ENCODE measurements around the gene DNAJC8.

The DNAJC8 gene

GRCh38 chr1:28232558-28233263 is at the start of gene DNAJC8:
Gene DNAJC8 (minus strand): TSS chr1:28233029. CDS start chr1:28232998, 31 bp downstream.
- DNase-seq: peak; percentile 94 to 95

- DNase-seq: no peak
Measured at GRCh38 chr1:28281608-28282425, 49.0 kb upstream of the DNAJC8 start.

- DNase-seq: no peak
Measured at GRCh38 chr1:28280977-28281381, 48.1 kb upstream of the DNAJC8 start.

- DNase-seq: no peak
Measured at GRCh38 chr1:28280501-28280900, 47.7 kb upstream of the DNAJC8 start.

- no peak for DNase-seq
Measured at GRCh38 chr1:28279721-28280120, 46.9 kb upstream of the DNAJC8 start.

- no peak for DNase-seq
Measured at GRCh38 chr1:28278763-28279162, 45.9 kb upstream of the DNAJC8 start.

GRCh38 chr1:28273216-28273860 is 40.5 kb upstream of the DNAJC8 start:
- DNase-seq: no peak

- no peak for DNase-seq
Measured at GRCh38 chr1:28272215-28272852, 39.5 kb upstream of the DNAJC8 start.

- no peak for DNase-seq
Measured at GRCh38 chr1:28269529-28269928, 36.7 kb upstream of the DNAJC8 start.

- no peak for DNase-seq
Measured at GRCh38 chr1:28267633-28268032, 34.8 kb upstream of the DNAJC8 start.

GRCh38 chr1:28266920-28267322 is 34.1 kb upstream of the DNAJC8 start:
- no peak for DNase-seq

GRCh38 chr1:28265577-28265976 is 32.7 kb upstream of the DNAJC8 start:
- DNase-seq: no peak

- no peak for DNase-seq
Measured at GRCh38 chr1:28264897-28265296, 32.1 kb upstream of the DNAJC8 start.

- DNase-seq: no peak
Measured at GRCh38 chr1:28260803-28261174, 28.0 kb upstream of the DNAJC8 start.

- DNase-seq: peak in 1 of 2 experiments; percentile 43
Measured at GRCh38 chr1:28259934-28260802, 27.3 kb upstream of the DNAJC8 start.

GRCh38 chr1:28259252-28259933 is 26.6 kb upstream of the DNAJC8 start, which contains the start of gene SESN2:
Gene SESN2 (plus strand): TSS chr1:28259518. CDS start chr1:28259848, 330 bp downstream.
- peak; percentile 98 to 100 for DNase-seq

- DNase-seq: no peak
Measured at GRCh38 chr1:28258628-28259251, 25.9 kb upstream of the DNAJC8 start.

GRCh38 chr1:28257736-28258135 is 24.9 kb upstream of the DNAJC8 start:
- no peak for DNase-seq

GRCh38 chr1:28256197-28256827 is 23.5 kb upstream of the DNAJC8 start:
- DNase-seq: no peak

- DNase-seq: no peak
Measured at GRCh38 chr1:28249866-28250295, 17.1 kb upstream of the DNAJC8 start.

Data from stimulated activated CD4-positive, alpha-beta T cell treated with anti-CD3 and anti-CD28 coated beads, Interleukin-4, amount 100 ng/mL, for 4 hours (primary cell).